ENCODE data around the gene PGA5.

Gene PGA5

GRCh38 chr11:61274084-61274483 is 33.1 kb downstream of the PGA5 start:
- no peak for DNase-seq (ENCODE audit: low spot score)
- in situ Hi-C loops (cut with MboI; ENCODE audit: low pct_unique_long_range_greater_than_20kb, low sequenced_read_pairs, unreplicated experiment): no loop called here
- TF ChIP-seq, protein P1, sequence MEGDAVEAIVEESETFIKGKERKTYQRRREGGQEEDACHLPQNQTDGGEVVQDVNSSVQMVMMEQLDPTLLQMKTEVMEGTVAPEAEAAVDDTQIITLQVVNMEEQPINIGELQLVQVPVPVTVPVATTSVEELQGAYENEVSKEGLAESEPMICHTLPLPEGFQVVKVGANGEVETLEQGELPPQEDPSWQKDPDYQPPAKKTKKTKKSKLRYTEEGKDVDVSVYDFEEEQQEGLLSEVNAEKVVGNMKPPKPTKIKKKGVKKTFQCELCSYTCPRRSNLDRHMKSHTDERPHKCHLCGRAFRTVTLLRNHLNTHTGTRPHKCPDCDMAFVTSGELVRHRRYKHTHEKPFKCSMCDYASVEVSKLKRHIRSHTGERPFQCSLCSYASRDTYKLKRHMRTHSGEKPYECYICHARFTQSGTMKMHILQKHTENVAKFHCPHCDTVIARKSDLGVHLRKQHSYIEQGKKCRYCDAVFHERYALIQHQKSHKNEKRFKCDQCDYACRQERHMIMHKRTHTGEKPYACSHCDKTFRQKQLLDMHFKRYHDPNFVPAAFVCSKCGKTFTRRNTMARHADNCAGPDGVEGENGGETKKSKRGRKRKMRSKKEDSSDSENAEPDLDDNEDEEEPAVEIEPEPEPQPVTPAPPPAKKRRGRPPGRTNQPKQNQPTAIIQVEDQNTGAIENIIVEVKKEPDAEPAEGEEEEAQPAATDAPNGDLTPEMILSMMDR (IDR thresholded peaks at IDR 0.05; ENCODE audit: extremely low read depth, insufficient read depth, missing control alignments): no peak

DNA sequence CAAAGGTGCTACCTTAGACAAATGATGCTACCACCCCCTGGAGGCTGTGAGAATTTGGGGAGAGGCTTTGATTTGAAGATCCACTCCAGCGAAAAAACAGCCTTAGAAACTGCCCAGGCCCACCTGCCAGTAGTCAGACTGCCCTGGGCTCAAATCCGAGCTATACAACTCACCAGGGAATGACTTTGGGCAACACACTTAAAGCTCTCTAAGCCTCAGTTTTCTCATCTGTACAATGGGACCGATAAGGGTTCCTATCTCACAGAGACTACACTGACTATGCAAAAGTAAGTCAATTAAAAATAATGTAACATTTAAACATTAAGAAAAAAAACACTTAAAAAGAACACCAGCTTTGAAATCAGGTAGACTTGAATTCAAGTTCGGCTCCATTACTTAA is 34.2 kb downstream of the PGA5 start:
- no peak for DNase-seq (ENCODE audit: low spot score)
- TF ChIP-seq, protein P1 (IDR thresholded peaks at IDR 0.05; ENCODE audit: extremely low read depth, insufficient read depth, missing control alignments): no peak
- in situ Hi-C loops (cut with MboI; ENCODE audit: low pct_unique_long_range_greater_than_20kb, low sequenced_read_pairs, unreplicated experiment): no loop called here

DNA sequence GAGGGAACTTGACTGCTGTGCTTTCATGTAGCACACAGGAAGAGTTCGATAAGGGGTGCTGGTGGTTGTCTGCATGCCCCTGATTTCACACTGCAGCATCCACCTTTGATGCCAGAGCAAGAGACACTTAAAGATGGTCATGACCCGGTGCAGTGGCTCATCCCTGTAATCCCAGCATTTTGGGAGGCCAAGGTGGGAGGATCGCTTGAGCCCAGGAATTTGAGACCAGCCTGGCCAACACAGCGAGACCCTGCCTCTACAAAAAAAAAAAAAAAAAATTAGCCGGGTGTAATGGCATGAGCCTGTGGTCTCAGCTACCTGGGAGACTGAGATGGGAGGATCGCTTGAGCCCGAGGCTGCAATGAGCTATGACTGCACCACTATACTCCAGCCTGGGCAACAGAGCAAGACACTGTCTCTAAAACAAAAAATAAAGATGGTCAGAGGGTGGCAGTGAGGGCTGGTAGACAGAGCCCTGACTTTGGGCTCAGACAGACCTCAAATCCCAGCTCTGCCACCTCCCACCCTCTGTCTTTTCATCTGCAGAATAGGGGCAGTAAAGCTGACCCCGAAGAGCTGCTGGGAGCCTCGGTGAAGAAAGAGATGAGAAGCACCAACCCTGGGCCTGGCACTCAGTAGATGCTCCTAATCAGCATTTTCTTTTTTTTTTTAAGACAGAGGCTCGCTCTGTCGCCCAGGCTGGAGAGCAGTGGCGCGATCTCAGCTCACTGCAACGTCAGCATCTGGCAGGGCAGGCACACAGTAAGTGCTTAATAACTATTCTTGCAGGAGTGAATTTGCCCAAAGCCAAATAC is 36.4 kb downstream of the PGA5 start:
- in situ Hi-C loops (cut with MboI; ENCODE audit: low pct_unique_long_range_greater_than_20kb, low sequenced_read_pairs, unreplicated experiment): no loop called here

DNA sequence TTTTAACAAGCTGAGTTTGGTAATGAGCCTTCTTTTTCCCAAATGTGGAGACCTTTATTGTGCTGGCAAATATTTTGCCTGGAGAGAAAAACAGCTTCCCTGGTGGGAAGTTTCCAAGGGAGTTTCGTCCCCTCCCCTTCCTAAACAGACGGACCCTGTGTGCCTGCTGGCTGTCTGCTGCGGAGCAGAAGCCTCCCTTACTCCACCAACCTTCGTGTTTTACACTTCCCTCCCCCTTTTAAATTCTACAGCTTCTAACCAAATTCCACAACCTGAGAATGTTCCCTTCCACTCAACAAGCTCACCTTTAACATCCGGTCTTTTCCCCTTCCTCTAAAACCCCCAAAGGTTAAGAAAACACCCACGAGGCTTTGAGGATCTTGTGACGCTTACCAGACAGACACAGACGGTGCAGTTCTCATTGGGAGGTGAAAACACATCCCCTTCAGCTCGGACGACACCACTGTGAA is 37.1 kb downstream of the PGA5 start:
- in situ Hi-C loops (cut with MboI; ENCODE audit: low pct_unique_long_range_greater_than_20kb, low sequenced_read_pairs, unreplicated experiment): no loop called here
- TF ChIP-seq, protein P1 (IDR thresholded peaks at IDR 0.05; ENCODE audit: extremely low read depth, insufficient read depth, missing control alignments): no peak
- no peak for DNase-seq (ENCODE audit: low spot score)

More for the DNA sequence above, 36.4 kb downstream of the PGA5 start:
- TF ChIP-seq, protein P1 (IDR thresholded peaks at IDR 0.05; ENCODE audit: extremely low read depth, insufficient read depth, missing control alignments): no peak
- no peak for DNase-seq (ENCODE audit: low spot score)

DNA sequence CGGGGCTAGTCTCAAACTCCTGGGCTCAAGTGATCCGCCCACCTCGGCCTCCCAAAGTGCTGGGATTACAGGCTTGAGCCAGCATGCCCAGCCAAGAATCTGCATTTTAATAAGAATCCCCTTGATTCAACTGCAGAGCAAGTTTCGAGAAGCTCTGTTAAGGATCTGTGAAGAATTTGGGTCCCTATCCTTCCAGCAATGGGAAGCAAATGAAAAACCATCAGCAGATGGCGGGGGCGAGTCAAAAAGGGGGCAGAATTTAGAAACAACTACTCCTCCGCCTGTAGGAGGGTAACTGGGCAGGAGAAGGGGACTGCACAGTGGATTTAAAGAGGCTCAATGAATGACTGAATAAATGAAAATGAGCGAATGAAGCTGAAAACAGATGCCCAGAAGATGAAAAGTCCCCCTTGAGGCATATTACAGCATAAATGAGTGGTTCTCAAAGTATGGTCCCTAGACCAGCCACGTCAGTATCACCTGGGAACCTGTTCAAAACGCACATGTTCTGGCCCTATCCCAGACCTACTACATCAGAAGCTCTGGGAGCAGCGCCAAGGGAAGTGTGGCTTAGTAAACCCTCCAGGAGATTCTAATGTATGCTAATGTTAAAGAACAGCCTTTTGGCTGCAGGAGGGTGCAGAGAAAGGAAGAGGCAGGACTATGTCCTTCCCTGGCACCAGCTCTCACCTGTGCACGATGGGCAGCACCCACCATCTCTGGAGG is 39.1 kb downstream of the PGA5 start:
- DNase-seq (ENCODE audit: low spot score): no peak
- in situ Hi-C loops (cut with MboI; ENCODE audit: low pct_unique_long_range_greater_than_20kb, low sequenced_read_pairs, unreplicated experiment): no loop called here
- TF ChIP-seq, protein P1 (IDR thresholded peaks at IDR 0.05; ENCODE audit: extremely low read depth, insufficient read depth, missing control alignments): no peak

GRCh38 chr11:61280883-61281580 is 40.1 kb downstream of the PGA5 start:
- DNase-seq (ENCODE audit: low spot score): no peak
- in situ Hi-C loops (cut with MboI; ENCODE audit: low pct_unique_long_range_greater_than_20kb, low sequenced_read_pairs, unreplicated experiment): no loop called here
- TF ChIP-seq, protein P1 (IDR thresholded peaks at IDR 0.05; ENCODE audit: extremely low read depth, insufficient read depth, missing control alignments): no peak

Measured in GM13977 (cell line).